AG08395 (cell line): ENCODE data around the gene NUDT14.

ENCODE experiments used
- DNase-seq: peaks from one replicate; pipeline ENCODE4 v3.0.0; 2012; ENCODE audit warnings: mixed read lengths, low spot score

The NUDT14 gene

DNA sequence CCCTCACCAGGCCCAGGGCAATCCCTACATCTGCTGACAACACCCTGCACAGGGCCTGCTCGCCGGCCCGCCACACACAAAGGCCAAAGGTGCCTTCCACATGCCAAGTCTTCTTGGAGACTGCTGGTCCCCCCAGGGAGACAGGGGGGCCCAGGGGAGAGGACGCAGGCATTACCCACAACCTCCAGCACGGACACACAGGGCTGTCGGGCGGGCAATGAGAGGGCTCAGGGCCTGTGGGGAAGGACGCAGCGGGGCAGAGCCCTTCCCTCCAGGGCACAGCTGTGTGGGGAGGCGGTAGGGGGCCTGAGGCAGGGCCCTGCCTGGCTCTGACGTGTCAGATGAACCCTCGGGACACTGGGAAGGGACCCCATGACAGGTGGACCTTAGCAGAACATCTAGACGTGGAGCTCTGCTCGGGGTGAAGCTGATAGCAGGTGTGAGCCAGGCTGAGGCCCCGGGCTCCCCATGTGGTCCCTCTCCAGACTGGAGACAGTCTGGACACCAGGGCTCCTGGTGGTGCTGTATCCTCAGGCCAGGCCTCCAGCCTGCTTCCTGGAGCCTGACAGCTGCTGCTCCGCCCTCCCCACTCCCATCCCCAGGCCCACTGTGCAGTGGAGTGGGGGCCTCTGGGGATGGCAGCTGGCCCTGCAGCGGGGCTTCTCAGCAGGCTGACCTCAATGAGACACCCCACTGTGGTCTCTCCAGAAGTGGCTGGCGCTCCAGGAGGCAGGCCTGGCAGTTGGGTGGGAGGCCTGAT lies 31.6 kb upstream of the NUDT14 start:
- no peak for DNase-seq

GRCh38 chr14:105211758-105212089 lies 30.6 kb upstream of the NUDT14 start:
- no peak for DNase-seq

GRCh38 chr14:105211086-105211757 lies 30.1 kb upstream of the NUDT14 start:
- no peak for DNase-seq

DNA sequence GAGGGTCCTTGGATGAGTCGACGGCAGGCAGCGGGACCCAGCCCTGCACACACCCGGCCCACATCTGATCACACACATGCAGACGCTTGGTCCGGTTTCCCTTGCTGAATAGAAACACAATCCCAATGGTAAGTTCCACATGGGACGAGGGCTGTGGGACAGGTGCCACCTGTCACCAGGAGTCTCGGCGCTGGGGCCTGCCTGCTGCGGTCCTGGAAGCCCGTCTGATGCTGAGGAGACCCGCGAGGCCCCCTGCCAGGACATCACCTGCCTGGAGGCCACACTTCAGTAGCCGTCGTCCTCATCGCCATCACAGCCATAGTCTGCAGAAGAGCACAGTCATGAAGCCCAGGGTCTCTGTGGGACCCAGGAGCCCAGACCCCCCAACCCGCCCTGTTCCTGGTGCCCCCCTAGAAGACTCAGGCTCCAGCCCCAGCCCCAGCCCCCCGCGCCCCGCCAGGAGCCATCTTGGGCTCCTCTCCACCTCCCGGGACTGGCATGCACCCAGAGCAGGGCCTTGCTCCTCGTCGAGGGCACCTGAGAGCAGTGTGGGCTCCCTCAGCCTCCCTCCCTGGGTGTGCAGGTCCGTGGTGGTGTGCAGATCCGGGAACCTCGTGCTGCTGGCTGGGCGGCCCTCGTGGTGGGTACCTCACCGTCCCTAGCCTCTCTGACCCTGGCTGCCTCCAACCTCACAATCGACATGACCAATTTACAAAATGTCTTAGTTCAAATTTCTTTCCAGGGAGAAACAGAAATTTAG lies 29.3 kb upstream of the NUDT14 start:
- DNase-seq, result no peak

DNA sequence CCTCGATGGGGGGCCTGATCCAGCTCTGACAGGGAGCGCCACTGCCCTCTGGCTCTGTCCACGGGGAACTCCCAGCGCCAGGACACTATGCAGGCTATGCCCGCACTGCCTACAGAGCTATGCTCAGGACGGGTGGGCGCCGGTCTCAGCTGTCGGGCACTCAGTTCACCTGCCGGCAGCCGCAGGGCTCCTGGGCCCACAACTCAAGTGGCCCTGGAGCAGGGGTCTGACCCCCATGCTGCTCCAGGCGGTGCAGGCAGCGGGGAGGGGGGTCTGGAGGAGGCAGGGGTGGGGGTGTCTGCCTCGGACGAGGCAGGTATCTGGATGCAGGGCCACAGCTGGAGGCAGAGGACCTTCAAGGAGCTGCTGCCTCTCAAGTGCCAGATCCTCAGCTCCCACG lies 28.5 kb upstream of the NUDT14 start:
- no peak for DNase-seq

- DNase-seq, result no peak
Measured at GRCh38 chr14:105209091-105209490, 28.0 kb upstream of the NUDT14 start.

DNA sequence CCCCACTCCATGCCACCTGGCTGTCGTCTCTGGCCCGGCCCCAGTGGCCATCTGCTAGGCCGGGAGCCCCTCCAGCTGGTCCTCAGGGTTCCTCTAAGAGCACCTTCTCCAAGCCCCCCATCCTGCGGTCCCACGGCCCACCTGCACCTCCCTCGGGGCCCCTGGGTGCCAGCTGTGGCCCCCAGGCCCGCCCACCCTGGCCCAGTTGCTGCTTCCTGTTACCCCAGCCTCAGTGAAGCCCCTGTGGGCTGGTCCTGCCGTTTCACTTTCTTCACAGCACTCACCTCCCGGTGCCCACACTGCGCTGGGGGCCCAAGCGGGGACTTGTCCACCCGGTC lies 27.6 kb upstream of the NUDT14 start:
- DNase-seq, result no peak

- no peak for DNase-seq
Measured at GRCh38 chr14:105207996-105208737, 27.1 kb upstream of the NUDT14 start.

- DNase-seq, result no peak
Measured at GRCh38 chr14:105207460-105207901, 26.4 kb upstream of the NUDT14 start.

DNA sequence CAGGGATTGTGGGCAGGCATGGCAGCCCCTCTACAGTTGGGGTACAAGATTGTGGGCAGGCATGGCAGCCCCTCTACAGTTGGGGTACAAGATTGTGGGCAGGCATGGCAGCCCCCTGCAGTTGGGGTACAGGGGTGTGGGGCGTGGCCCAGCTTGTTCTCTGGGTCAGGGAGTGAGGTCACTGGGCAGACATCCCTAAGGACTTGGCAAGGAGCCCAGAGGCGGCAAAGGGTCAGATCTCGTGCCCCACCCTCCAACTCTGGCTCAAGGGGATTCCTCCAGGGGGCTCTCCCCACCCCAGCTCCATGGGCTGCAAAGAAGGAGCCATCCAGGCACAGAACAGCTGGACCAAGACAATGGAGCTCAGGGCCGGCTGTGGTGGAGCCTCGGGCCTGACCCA lies 25.8 kb upstream of the NUDT14 start:
- DNase-seq, result no peak

DNA sequence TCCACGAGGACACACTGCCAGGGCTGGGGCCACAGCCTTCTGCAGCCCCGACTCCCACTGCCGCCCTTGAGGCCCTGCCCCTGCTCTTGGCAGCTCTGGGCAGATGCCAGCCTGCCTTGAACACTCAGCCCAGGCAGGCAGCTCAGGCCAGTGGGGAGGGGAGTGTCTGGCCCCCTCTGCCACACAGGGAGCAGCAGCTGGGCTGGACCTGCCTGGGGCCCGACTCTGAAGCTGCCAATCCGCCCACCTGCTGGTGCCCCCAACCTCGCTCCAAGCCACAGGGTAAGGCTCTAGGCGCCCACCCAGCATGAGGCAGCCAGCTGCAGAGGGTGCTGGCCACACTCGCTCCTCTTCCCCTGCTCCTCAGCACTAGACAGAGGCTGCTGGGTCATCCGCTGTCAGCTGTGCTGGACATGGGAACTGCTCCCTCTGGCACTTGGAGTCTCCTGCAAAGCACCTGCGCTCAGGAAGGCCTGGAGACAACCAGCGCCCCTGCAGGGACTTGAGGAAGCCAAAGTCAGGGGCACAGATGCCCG lies 24.6 kb upstream of the NUDT14 start:
- DNase-seq, result no peak

GRCh38 chr14:105204931-105205672 lies 24.0 kb upstream of the NUDT14 start:
- no peak for DNase-seq

- DNase-seq, result no peak
Measured at GRCh38 chr14:105204206-105204930, 23.3 kb upstream of the NUDT14 start.

GRCh38 chr14:105203701-105204100 lies 22.6 kb upstream of the NUDT14 start:
- no peak for DNase-seq

DNA sequence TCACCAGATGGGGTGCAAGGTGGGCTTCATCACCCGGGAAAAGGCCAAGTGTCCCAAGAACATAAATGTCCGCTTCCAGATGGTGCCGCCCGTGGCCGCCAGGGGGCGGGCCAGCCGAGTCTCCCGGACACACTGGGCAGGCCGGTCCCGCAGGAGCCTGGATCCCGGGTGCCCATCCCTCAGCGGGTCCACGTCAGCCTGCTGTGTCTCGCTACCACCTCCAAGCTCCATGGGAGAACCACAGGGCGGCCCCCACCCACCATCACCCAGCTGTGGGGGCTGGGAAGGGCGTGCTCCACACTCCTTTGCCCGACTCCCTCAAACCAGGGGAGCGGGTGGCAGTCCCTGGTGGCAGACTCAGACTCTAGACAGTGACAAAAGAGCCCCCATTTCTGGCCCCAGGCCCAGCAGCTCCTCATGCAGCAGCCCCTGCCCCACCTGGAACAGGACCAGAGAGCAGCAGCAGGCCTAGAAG lies 22.0 kb upstream of the NUDT14 start:
- peak; percentile 90 for DNase-seq

- DNase-seq, result no peak
Measured at GRCh38 chr14:105201925-105202513, 20.9 kb upstream of the NUDT14 start.

GRCh38 chr14:105201156-105201924 lies 20.2 kb upstream of the NUDT14 start:
- DNase-seq, result no peak

GRCh38 chr14:105200641-105201040 lies 19.5 kb upstream of the NUDT14 start:
- DNase-seq, result no peak

GRCh38 chr14:105200074-105200473 lies 19.0 kb upstream of the NUDT14 start:
- no peak for DNase-seq
